H9 (cell line): ENCODE results near the gene LRRN4CL. TPM values are rescaled to one million over a fixed set of nuclear protein-coding genes. Genes with fewer than 3 reads are reported as not detected.

Source experiments
- DNase-seq: peaks from one replicate; pipeline ENCODE4 v3.0.0-alpha.2; 2017
- H2AFZ ChIP-seq: one replicate; pipeline ENCODE4 v1.6.1; 2013; ENCODE audit warnings: mild to moderate bottlenecking, low read length, control low read depth, moderate library complexity
- H2AK5ac ChIP-seq: 2 replicates; pipeline ENCODE4 v1.6.1; 2013; ENCODE audit warnings: low read length, control low read depth, mixed read lengths; ENCODE audit not compliant: insufficient read length
- H2BK120ac ChIP-seq: one replicate; pipeline ENCODE4 v1.6.1; 2013; ENCODE audit warnings: low read depth, mild to moderate bottlenecking, low read length, control low read depth, inconsistent platforms; ENCODE audit not compliant: poor library complexity, severe bottlenecking
- H2BK12ac ChIP-seq: 2 replicates; pipeline ENCODE4 v1.6.1; 2013; ENCODE audit warnings: low read length, control low read depth, mixed read lengths, low read depth; ENCODE audit not compliant: insufficient read length
- H2BK15ac ChIP-seq: 2 replicates; pipeline ENCODE4 v1.6.1; 2013; ENCODE audit warnings: low read depth, low read length, control low read depth
- H2BK20ac ChIP-seq: one replicate; pipeline ENCODE4 v1.6.1; 2013; ENCODE audit warnings: low read depth, mild to moderate bottlenecking, low read length, control low read depth, inconsistent platforms; ENCODE audit not compliant: poor library complexity, severe bottlenecking
- H2BK5ac ChIP-seq: 2 replicates; pipeline ENCODE4 v1.6.1; 2013; ENCODE audit warnings: low read length, control low read depth, mixed read lengths; ENCODE audit not compliant: insufficient read length
- H3K14ac ChIP-seq: 2 replicates; pipeline ENCODE4 v1.6.1; 2013; ENCODE audit warnings: low read length, control low read depth; ENCODE audit not compliant: insufficient read depth
- H3K18ac ChIP-seq: 2 replicates; pipeline ENCODE4 v1.6.1; 2013; ENCODE audit warnings: low read depth, mild to moderate bottlenecking, mixed read lengths, low read length, control low read depth; ENCODE audit not compliant: insufficient read length
- H3K23ac ChIP-seq: 2 replicates; pipeline ENCODE4 v1.6.1; 2013; ENCODE audit warnings: low read length, control low read depth, mixed read lengths, low read depth; ENCODE audit not compliant: insufficient read length
- H3K23me2 ChIP-seq: 2 replicates; pipeline ENCODE4 v1.6.1; 2013; ENCODE audit warnings: low read depth, mild to moderate bottlenecking, mixed read lengths, low read length, control low read depth; ENCODE audit not compliant: insufficient read length, poor library complexity, severe bottlenecking
- H3K27ac ChIP-seq: 2 replicates; pipeline ENCODE4 v1.5.1; 2013; ENCODE audit warnings: low read length, control low read depth, mixed read lengths, low read depth; ENCODE audit not compliant: insufficient read length
- H3K27me3 ChIP-seq: 2 replicates; pipeline ENCODE4 v1.6.1; 2013; ENCODE audit warnings: low read length, control low read depth, inconsistent platforms; ENCODE audit not compliant: insufficient read depth
- H3K4ac ChIP-seq: 2 replicates; pipeline ENCODE4 v1.6.1; 2013; ENCODE audit warnings: low read depth, mild to moderate bottlenecking, control low read depth, inconsistent platforms, low read length, moderate library complexity
- H3K4me1 ChIP-seq: 2 replicates; pipeline ENCODE4 v1.6.1; 2013; ENCODE audit warnings: low read length, control low read depth, inconsistent platforms; ENCODE audit not compliant: insufficient read depth
- H3K4me2 ChIP-seq: 2 replicates; pipeline ENCODE4 v1.6.1; 2013; ENCODE audit warnings: low read length, control low read depth, mixed read lengths; ENCODE audit not compliant: insufficient read length, insufficient read depth
- H3K56ac ChIP-seq: 2 replicates; pipeline ENCODE4 v1.6.1; 2013; ENCODE audit warnings: low read depth, mild to moderate bottlenecking, mixed read lengths, low read length, control low read depth; ENCODE audit not compliant: insufficient read length
- H3K79me1 ChIP-seq: 2 replicates; pipeline ENCODE4 v1.6.1; 2013; ENCODE audit warnings: low read depth, mild to moderate bottlenecking, moderate library complexity, low read length, control low read depth, inconsistent platforms; ENCODE audit not compliant: insufficient read depth, poor library complexity, severe bottlenecking
- H3K79me2 ChIP-seq: 2 replicates; pipeline ENCODE4 v1.6.1; 2013; ENCODE audit warnings: low read length, control low read depth, inconsistent platforms; ENCODE audit not compliant: insufficient read depth
- H3K9ac ChIP-seq: 2 replicates; pipeline ENCODE4 v1.6.1; 2013; ENCODE audit warnings: low read length, control low read depth, mixed read lengths; ENCODE audit not compliant: insufficient read length; ENCODE audit errors: extremely low read depth
- H3K9me3 ChIP-seq: one replicate; pipeline ENCODE4 v1.6.1; 2013; ENCODE audit warnings: low read depth, low read length, inconsistent platforms; ENCODE audit not compliant: control insufficient read depth
- H3T11ph ChIP-seq: one replicate; pipeline ENCODE4 v1.6.1; 2013; ENCODE audit warnings: mild to moderate bottlenecking, low read length, control low read depth, inconsistent platforms
- H4K20me1 ChIP-seq: one replicate; pipeline ENCODE4 v1.6.1; 2013; ENCODE audit not compliant: control insufficient read depth, insufficient read length, insufficient read depth
- H4K5ac ChIP-seq: 2 replicates; pipeline ENCODE4 v1.6.1; 2013; ENCODE audit warnings: low read depth, mild to moderate bottlenecking, mixed read lengths, low read length, control low read depth; ENCODE audit not compliant: insufficient read length
- H4K8ac ChIP-seq: replicated peaks from 2 replicates; pipeline ENCODE4 v1.6.1; 2013; ENCODE audit warnings: low read length, control low read depth, mixed read lengths, low read depth; ENCODE audit not compliant: insufficient read length
- H4K91ac ChIP-seq: 2 replicates; pipeline ENCODE4 v1.6.1; 2013; ENCODE audit warnings: low read depth, mild to moderate bottlenecking, moderate library complexity, mixed read lengths, low read length, control low read depth; ENCODE audit not compliant: insufficient read length
- H3K27ac Mint-ChIP-seq, 3 experiments: 2 replicates in 2 of 3; 3 replicates in 1 of 3; pipeline ENCODE4 v1.8.0; 2020 to 2021; ENCODE audit warnings: mixed read lengths in 3 of 3, mild to moderate bottlenecking in 1 of 3, moderate library complexity in 1 of 3
- H3K27me3 Mint-ChIP-seq: 2 replicates; pipeline ENCODE4 v1.8.0; 2021; ENCODE audit warnings: low read depth, mild to moderate bottlenecking, moderate library complexity, mixed read lengths
- H3K36me3 Mint-ChIP-seq, 3 experiments: 2 replicates in 2 of 3; 3 replicates in 1 of 3; pipeline ENCODE4 v1.8.0; 2020 to 2021; ENCODE audit warnings: low read depth in 3 of 3, mixed read lengths in 3 of 3; ENCODE audit not compliant: insufficient read depth in 1 of 3
- H3K4me1 Mint-ChIP-seq, 2 experiments: 2 replicates each; pipeline ENCODE4 v1.8.0; 2020; ENCODE audit warnings: mixed read lengths in 2 of 2
- H3K4me3 Mint-ChIP-seq, 2 experiments: 2 replicates in 1 of 2; 3 replicates in 1 of 2; pipeline ENCODE4 v1.8.0; 2020 to 2021; ENCODE audit warnings: mild to moderate bottlenecking in 2 of 2, mixed read lengths in 2 of 2, moderate library complexity in 1 of 2
- H3K9me3 Mint-ChIP-seq, 2 experiments: 2 replicates in 1 of 2; 3 replicates in 1 of 2; pipeline ENCODE4 v1.8.0; 2020; ENCODE audit warnings: mild to moderate bottlenecking in 2 of 2, mixed read lengths in 2 of 2, moderate library complexity in 1 of 2
- WGBS: extraction: QIAGEN DNeasy Blood & Tissue Kit; methylation state at CpG from one replicate; pipeline ENCODE4 v1.1.7; 2013; ENCODE audit warnings: missing lambda C conversion rate, low lambda C conversion rate, mixed read lengths; ENCODE audit not compliant: insufficient read length; ENCODE audit errors: extremely low coverage; 5-methylcytosine and 5-hydroxymethylcytosine counted together
- total RNA-seq: library from RNA; stranded (reverse); gene quantifications from 2 replicates; pipeline ENCODE4 v1.2.1, GENCODE V29; 2021
- TF ChIP-seq, protein P1 (sequence below): fragments of 200-600 bp; sonication (generic); conservative IDR thresholded peaks from 3 replicates; pipeline ENCODE4 v1.8.0; 2021; ENCODE audit warnings: antibody characterized with exemption, mild to moderate bottlenecking

The LRRN4CL gene
- total RNA-seq, 1 experiment from 2014 or later = 0.59 TPM

DNA sequence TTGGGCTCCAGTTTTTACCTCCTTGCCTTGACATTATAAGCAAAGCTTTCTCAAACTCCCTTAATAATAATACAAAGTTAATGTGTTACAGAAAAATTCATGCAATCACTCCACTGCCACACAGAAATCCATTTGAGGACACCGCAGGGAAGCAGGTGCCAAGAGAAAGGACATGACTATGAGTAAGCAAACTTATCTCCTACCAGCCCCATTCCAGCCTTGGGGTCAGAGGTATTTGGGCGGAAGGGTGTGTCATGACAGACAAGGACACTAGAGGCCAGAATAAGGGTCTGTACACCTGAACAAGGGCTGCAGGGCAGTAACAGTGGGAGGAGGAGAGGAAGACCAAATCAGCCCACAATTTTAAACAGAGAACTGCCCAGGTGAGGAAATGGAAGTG is 24.0 kb upstream of the LRRN4CL start:
- H3K36me3 Mint-ChIP-seq = peaks cover 46 to 80% (median 75%) of the 10 kb centered on the region in 3 experiments
- peaks cover 27 to 52% of the 10 kb centered on the region in 2 experiments for H3K4me1 Mint-ChIP-seq
- no peak overlapping the region for H2BK120ac ChIP-seq
- DNase-seq = no peak
- H2BK15ac ChIP-seq = no peak overlapping the region
- H3K9me3 Mint-ChIP-seq = no peaks in the 10 kb centered on the region; a peak in 1 of 5 replicates
- no peaks in the 10 kb centered on the region for H3K79me2 ChIP-seq
- H2BK5ac ChIP-seq = no peak overlapping the region
- no peak overlapping the region for H2AK5ac ChIP-seq
- no peak overlapping the region for H3K18ac ChIP-seq
- no peak overlapping the region for H3K14ac ChIP-seq
- H4K20me1 ChIP-seq = no peaks in the 10 kb centered on the region
- TF ChIP-seq, protein P1, sequence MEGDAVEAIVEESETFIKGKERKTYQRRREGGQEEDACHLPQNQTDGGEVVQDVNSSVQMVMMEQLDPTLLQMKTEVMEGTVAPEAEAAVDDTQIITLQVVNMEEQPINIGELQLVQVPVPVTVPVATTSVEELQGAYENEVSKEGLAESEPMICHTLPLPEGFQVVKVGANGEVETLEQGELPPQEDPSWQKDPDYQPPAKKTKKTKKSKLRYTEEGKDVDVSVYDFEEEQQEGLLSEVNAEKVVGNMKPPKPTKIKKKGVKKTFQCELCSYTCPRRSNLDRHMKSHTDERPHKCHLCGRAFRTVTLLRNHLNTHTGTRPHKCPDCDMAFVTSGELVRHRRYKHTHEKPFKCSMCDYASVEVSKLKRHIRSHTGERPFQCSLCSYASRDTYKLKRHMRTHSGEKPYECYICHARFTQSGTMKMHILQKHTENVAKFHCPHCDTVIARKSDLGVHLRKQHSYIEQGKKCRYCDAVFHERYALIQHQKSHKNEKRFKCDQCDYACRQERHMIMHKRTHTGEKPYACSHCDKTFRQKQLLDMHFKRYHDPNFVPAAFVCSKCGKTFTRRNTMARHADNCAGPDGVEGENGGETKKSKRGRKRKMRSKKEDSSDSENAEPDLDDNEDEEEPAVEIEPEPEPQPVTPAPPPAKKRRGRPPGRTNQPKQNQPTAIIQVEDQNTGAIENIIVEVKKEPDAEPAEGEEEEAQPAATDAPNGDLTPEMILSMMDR = no peak
- H3K27me3 ChIP-seq = no peaks in the 10 kb centered on the region
- H3K9ac ChIP-seq = no peak overlapping the region
- no peak overlapping the region for H2AFZ ChIP-seq
- H3K56ac ChIP-seq = no peak overlapping the region
- H3K4ac ChIP-seq = no peak overlapping the region
- H3K27ac ChIP-seq = no peak overlapping the region
- no peak overlapping the region for H4K8ac ChIP-seq
- H3K27me3 Mint-ChIP-seq = no peaks in the 10 kb centered on the region
- H3K27ac Mint-ChIP-seq = peak overlapping the region; percentile 70 to 89 (median 87); a peak in 6 of 7 replicates
- H3K23me2 ChIP-seq = peaks cover 18% of the 10 kb centered on the region
- no CpG with 5 or more reads among the region's 2 CpGs for WGBS
- H3K9me3 ChIP-seq = no peaks in the 10 kb centered on the region
- peaks cover 2% of the 10 kb centered on the region; the same call in 1 of the 2 replicates for H3K4me1 ChIP-seq
- no peak overlapping the region for H2BK20ac ChIP-seq
- H2BK12ac ChIP-seq = no peak overlapping the region
- no peak overlapping the region for H4K91ac ChIP-seq
- H3K79me1 ChIP-seq = peaks cover 2% of the 10 kb centered on the region
- no peak overlapping the region for H4K5ac ChIP-seq
- no peak overlapping the region for H3K4me2 ChIP-seq
- no peak overlapping the region for H3K23ac ChIP-seq
- H3K4me3 Mint-ChIP-seq = peak overlapping the region in 1 of 2 experiments; percentile 33; a peak in 2 of 5 replicates
- H3T11ph ChIP-seq = no peak overlapping the region
